Non-pigmented ciliary epithelial cell (primary cell): Measurements from ENCODE around the gene SYCE1.
"Not testable (repeated sequence)": the region's sequence is repeated elsewhere in the genome, so short reads cannot be mapped to it uniquely, and the experiment has no call there.

Source experiments
- DNase-seq: peaks from one replicate; pipeline ENCODE4 v3.0.0-alpha.2; 2010; ENCODE audit warnings: low read depth

SYCE1 gene

DNA sequence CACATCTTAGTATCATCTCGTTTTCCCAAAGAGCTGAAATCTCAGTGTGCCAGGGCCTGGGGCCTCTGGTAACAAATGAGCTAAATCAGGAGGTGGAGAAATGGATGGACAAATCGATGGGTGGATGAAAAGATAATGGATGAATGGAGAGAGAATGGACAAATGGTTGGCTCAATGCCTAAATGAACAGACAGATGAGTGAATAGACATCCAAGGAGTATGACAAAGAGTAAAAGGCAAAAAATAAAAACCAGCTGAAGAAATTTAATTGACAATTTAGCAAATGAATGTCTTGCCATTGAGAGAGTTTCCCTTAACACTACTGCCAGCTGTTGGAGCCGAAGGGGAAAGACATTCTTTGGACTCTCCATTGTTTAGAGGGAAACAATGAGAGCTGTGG lies 8.0 kb downstream of the SYCE1 start:
- no peak for DNase-seq

DNA sequence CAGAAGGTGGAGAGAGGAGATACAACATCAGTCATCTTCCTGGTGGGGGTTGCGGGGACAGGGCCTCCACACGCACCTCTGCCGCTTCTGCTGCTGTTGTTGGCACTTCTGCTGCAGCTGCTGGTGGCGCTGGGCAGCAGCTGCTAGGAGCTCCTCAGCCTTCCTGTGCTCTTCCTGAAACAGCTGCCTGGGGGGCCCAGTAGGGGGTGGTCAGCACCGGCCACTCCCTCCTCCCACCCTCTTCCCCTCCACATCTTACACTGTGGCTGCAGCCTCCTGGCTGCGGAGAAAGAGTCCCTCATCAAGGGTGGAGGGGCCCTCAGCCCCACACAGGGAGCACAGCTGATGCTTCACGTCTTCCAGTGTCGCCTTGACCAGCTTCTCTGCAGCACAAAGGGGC lies 9.9 kb downstream of the SYCE1 start:
- no peak for DNase-seq

DNA sequence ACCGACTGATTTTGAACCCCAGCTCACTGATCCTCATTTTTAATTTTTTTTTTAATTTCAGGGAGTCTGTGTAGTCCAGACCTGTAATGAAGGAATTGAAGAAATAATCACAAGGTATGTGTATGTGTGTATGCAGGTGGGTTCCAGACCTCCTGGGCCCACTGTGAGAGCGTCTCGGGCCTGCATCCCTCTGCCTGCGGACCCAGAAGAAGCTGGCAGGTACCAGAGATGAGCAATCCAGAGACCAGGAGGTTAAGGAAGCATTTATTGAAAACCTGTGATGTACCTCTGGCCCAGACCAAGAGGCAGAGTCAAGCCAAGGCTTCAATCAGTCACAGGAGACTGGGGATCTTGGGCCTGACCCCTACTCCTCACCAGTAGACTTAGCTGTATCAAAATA lies 10.8 kb downstream of the SYCE1 start:
- no peak for DNase-seq

DNA sequence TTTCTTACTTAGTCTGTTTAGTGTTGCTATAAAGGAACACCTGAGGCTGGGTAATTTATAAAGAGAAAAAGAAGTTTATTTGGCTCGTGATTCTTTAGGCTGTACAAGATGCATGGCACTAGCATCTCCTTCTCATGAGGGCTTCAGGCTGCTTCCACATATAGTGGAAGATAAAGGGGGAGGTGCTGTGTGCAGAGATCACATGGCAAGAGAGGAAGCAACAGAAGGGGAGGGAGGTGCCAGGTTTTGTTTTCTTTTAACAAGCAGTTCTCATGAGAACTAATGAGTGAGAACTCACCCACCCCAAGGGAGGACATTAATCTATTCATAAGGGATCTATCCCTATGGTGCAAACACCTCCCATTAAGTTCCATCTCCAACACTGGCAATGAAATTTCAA lies 20.9 kb downstream of the SYCE1 start:
- DNase-seq: no peak

DNA sequence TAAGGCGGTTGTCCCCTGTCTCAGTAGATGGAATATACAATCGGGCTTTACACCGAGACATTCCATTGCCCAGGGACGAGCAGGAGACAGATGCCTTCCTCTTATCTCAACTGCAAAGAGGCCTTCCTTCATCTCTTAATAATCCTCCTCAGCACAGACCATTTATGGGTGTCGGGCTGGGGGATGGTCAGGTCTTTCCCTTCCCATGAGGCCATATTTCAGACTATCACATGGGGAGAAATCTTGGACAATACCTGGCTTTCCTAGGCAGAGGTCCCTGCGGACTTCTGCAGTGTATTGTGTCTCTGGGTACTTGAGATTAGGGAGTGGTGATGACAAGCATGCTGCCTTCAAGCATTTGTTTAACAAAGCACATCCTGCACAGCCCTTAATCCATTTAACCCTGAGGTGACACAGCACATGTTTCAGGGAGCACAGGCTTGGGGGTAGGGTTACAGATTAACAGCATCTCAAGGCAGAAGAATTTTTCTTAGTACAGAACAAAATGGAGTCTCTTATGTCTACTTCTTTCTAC lies 23.9 kb downstream of the SYCE1 start:
- DNase-seq: not testable (repeated sequence)

DNA sequence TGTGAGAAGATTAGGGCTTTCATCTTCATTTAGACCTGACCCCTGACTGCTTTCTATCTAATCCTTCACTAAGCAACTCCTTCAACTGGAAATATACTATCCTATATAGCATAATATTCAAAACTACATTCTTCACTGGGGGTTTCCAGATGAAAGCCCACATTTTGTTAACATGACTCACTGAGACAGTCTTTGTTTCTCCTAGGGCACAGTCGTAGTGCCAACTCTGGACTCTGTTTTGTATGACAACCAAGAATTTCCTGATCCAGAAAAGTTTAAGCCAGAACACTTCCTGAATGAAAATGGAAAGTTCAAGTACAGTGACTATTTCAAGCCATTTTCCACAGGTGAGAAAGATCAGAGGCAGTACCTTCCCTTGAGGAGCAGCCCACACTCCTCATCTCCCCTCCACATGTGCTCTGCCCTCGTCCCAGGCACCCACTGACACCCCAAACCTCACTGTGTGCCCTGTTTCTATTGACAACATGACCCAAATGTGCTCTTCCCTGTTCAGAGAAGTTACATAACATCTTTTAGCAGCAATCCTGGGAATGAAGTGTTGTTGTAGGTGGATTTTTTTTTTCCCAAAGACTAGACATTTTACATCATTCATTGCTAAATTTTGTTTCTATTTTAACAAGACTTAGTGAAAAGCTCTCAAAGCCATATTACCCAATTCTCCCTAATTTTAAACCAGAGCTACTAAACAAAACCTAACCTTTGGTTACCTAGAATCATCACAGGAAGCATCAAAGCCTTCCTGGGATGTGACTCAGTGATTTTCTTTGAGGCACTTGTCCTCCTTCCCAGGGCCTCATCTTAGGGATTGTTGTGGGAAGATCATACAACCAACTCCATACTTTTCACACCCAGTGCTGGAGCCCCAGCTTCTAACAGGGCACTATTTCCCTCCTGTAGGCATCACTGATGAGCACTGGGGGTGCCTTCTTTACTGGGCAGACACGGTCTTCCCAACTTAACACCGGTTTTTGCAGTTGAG lies 27.5 kb downstream of the SYCE1 start:
- no peak for DNase-seq

DNA sequence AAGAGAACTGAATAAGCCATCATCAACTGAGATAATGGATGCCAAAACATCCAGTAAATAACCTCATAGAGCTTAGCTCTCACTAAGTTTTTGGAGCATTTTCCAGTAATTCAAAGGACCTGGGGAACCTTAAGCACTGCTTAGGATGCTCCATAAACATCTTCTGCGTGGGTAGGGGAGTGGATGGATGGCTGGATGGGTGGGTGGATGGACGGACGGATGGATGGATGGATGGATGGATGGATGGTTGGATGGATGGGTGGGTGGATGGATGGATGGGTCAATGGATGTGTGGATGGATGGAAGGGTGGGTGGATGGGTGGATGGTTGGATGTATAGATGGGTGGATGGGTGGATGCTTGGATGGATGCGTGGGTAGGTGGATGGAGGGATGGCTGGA lies 29.2 kb downstream of the SYCE1 start:
- no peak for DNase-seq

DNA sequence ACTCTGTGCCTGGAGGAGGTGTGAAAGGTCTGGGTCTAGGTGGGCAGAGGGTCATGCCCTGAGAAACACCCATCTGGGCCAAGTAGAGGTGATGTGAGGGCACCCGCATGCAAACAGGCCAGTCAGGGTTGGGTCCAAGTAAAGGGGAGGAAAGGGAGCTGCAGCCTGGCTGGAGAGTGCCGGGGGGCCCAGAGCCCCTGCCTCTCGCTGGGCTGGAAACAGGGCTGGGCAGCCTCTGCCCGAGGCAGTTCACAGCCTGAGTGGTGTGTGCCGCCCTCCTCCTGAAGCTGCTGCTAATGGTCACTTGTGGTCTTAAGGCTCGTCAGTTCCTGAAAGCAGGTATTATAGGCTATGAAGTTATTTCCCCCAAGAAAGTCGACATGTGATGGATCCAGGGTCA lies 31.0 kb downstream of the SYCE1 start:
- no peak for DNase-seq

DNA sequence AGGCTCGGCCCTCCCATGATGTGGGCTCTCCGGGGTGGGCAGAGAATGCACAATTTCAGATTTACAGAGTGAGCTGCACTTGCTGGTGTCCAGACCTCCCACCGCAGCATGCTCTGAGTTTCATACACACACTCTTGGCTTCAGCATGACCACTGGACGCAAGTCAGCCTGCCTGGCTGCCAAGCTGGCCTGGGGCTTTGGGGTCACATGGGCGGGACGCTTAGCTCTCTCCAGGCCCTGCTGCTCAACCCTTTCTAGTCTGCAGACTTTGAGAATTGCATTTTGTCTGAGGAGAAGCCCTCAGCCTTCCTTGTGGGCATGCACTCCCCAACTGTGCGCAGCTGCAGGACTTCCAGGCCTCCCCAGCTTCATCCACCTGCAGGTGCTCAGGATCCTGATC lies 32.5 kb downstream of the SYCE1 start:
- DNase-seq: no peak

DNA sequence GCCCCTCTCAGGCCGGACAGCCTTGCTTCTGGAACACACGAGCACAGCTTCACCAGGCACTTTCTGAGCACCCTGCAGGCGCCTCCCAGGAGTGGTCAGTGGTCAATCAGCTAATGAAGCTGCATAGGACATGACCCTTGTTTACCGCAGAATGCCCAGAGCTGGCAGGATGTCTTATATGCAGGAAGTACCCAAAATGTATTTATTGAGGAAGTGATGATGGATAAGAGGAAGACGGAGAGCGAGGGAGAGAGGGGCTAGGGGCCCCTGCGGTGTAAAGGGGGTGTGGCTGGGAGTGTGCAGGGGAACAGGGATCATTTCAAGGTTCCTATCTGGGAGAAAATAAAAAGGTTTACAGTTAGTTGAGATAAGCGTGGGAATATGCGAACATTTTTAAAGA lies 34.9 kb downstream of the SYCE1 start:
- no peak for DNase-seq

DNA sequence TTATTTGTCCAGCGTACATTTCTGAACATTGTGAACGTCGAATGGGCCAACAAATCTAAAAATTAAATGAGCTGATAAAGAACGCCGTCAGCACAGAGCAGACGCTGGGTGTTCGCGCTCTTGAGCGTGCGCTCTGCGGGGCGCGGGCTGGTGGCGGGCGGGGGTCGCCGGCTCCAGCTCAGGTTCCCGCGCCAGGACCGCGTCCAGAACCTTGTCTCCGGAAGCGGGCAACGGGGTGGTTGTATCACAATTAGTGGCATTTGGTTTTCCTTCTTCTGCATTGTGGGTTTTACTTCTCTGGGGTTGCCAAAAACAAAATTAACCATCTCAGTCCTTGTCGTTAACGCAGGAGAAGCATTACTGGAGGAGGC lies 35.8 kb downstream of the SYCE1 start:
- no peak for DNase-seq

DNA sequence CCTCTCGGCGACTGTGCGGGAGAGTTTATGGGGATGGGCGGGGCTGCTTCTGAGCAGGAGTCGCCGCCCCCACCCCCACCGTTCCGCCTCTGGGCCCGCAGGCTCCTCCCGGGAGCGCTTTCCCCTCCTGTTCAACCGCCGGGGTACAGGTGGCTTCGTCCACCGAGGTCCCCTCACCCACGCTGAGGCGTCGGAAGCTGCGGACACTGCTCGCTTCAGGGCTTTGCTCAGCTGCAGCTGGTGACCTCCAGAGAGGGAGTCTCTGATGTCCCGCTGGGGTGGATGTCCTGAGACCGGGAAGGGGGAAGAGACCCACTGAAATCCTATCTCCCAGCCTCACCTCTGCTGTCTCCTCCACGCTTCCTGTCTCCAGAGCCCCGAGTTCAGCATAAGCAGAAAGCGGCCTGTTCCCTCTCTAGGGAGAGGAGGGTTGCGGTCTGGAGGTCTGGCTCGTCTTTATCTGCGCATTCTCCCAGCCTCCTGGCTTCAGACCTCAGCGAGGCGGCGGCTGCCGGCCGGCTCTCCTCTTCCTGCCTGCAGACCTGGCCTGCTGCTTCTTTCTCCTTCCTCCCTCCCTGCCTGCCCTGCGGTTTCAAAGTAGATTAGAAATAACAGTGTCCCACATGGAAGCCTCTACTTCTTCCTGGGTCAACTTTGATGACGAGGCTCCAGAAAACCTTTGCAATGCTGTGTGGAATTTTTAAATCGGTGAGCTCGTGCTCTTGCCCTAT lies 36.4 kb downstream of the SYCE1 start:
- DNase-seq: no peak

DNA sequence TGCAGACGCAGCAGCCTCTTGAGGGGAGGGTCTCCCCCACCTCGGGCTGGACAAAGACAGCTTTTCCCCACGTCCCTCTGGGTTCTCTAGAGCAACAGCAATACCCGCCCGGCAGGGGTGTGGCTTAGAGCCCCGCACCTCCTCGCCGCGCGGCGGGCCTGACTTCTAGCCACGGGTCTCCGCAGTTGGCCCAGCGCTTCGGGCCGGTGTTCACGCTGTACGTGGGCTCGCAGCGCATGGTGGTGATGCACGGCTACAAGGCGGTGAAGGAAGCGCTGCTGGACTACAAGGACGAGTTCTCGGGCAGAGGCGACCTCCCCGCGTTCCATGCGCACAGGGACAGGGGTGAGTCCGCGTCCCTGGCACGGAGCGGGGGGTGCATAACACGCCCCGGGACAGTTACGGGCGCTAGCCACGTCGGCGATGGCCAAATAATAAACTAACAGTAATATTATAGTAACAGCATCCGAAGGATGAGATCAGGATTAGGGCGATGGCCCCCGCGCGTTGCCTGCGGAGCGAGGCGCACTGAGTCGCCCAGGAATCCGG lies 37.0 kb downstream of the SYCE1 start:
- DNase-seq: no peak

DNA sequence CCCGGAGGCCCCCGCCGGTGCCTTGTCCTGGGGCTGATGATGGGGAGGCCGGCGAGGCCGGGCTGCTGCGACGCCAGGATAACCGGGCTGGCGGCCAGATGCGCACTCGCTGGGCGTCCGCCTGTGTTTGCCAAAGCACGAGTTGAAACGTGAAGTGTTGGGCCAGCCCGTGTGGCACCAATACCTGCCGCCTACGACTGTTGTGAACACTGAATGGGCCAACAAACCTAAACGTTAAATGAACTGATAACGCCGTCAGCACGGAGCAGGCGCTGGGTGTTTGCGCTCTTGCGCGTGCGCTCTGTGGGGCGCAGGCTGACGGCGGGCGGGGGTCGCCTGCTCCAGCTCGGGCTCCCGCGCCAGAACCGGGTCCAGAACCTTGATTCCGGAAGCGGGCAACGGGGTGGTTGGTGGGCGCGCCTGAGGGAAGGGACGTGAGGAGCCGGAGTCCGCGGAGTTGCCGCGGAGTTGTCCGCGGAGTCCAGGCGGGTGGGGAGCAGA lies 37.6 kb downstream of the SYCE1 start:
- no peak for DNase-seq

DNA sequence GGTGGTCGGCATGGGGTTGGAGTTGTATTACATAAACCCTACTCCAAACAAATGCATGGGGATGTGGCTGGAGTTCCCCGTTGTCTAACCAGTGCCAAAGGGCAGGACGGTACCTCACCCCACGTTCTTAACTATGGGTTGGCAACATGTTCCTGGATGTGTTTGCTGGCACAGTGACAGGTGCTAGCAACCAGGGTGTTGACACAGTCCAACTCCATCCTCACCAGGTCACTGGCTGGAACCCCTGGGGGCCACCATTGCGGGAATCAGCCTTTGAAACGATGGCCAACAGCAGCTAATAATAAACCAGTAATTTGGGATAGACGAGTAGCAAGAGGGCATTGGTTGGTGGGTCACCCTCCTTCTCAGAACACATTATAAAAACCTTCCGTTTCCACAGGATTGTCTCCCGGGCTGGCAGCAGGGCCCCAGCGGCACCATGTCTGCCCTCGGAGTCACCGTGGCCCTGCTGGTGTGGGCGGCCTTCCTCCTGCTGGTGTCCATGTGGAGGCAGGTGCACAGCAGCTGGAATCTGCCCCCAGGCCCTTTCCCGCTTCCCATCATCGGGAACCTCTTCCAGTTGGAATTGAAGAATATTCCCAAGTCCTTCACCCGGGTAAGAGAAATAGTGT lies 38.3 kb downstream of the SYCE1 start, which contains the start of gene CYP2E1:
Gene CYP2E1, plus strand, starts transcription at position 407 of the 632 bp plus-strand sequence. Its CDS starts 33 bp downstream, at position 440.
- no peak for DNase-seq

DNA sequence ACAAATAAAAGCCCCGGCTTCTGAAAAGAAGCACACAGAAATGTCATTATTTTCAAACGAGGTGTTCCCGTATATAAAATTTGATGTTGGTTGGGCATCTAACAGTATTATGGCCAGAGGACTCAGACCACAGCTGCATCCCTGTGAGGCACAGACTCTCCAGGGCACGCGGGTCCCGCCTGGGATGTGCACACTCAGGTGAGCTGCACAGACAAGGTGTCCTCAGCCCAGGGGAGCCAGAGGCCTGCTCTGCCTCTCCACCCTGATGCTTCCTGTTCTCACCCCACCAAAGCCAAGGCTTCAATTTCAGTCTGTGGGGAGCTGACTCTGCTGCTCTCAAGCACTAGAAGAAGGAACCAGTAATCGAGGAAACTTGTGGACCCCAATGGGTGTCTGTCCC lies 39.9 kb downstream of the SYCE1 start:
- DNase-seq: no peak

DNA sequence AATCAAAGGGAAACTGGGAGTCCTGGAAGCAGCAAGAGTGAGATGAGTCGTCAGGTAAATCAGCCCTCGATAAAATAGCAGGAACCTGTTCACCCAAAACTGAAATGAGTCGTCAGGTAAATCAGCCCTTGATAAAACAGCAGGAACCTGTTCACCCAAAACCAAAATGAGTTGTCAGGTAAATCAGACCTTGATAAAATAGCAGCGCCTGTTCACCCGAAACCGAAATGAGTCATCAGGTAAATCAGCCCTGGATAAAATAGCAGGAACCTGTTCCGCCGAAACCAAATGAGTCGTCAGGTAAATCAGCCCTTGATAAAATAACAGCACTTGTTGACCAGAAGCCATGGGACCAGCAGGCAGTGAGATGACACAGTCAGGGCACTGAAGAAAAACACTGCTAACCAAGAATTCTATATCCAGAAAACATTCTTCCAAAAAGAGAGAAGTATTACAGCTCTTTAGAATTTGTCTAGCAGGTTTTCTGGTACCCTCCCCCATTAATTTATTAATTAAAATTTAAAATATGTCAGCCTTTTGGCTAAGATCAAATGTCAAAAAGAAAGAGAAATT lies 41.7 kb downstream of the SYCE1 start:
- DNase-seq: no peak

DNA sequence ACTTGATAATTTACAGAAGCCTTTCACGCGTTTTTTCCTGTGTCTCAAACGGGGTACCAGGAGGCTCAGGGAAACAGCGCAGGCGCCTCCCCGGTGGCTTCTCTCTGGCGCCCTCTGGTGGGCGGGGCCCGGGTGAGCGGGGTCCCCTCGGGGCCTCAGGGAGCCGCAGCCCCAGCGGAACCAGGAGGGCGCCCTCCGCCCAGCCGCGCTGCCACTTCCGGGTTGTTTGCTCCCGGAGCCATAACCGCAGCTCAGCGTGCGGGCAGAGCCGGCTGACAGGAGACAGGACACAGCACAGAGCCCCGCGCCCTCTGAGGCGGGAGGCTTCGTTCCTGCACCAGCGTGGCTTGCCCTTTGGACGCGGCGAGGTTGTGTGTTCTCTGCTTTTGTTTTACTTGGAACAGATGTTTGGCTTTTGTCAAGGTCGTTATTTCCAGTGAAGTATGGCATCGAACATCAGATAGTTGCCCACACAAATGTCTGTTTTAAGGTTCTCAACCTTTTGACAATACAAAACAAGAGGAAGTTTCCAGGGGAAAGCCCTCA lies 45.1 kb downstream of the SYCE1 start:
- no peak for DNase-seq

DNA sequence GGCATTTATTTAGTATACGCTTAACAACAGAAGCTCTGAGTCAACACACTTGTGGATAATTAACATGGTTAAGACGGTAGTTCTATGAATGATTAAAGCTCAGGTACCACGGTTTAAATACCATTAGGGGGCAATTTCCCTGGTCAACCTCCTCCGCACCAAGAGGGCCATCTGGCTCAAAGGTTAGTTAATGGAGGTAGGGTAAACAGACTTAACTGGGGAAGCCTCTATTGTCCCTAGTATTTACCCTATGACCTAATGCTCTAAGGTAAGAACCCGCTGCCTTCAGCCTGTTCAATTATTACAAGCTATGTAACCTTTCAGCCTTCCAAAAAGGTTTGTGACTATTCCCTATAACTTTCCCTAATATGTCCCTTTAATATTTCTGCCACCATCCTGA lies 46.9 kb downstream of the SYCE1 start:
- not testable (repeated sequence) for DNase-seq

DNA sequence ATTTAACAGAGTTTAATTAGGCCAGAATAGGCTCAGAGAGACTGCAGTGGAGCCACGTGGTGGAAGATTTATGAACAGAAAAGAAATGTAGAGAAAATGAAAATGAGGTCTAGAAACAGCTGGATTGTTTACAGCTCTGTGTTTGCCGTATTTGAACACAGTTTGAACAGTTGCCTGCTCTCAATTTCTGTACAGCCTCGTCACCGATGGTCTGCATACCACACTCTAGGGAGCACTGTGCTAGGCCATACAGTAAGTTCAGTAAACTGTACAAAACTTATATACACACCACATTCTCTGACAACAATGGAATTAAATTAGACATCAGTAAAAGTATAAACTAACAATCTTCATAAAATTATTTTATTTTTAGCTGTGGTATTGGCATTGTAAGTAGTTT lies 49.3 kb downstream of the SYCE1 start:
- DNase-seq: no peak

DNA sequence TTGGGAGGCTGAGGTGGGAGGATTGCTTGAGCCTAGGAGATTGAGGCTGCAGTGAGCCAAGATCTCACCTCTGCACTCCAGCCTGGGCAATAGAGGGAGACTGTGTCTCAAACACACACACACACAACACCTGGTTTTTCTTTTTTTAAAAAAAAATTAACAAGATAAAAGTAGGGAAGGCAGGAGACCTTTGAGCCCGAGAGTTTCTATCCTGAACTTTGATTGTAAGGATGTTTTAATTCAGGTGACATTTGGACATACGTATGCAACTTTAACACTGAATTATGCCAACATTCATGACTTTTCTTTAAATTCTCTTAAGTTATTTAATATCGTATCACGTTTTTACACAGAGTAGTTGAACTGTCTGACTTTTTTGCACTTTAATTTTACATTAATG lies 49.9 kb downstream of the SYCE1 start:
- no peak for DNase-seq
